Choroid plexus epithelial cell (primary cell): ENCODE results near the gene KIF13A.
A peak's percentile ranks its signal among the peaks of the same experiment; 100 is the strongest.

ENCODE experiments used
- DNase-seq: peaks from one replicate; pipeline ENCODE4 v3.0.0-alpha.2; 2010; ENCODE audit warnings: low read depth
- H3K4me3 ChIP-seq: 2 replicates; pipeline ENCODE4 v1.5.1; 2011; ENCODE audit warnings: low read depth, mild to moderate bottlenecking, control low read depth, low read length, moderate library complexity
- CTCF ChIP-seq: conservative IDR thresholded peaks from 2 replicates; pipeline ENCODE4 v1.5.1; 2011; ENCODE audit warnings: low read depth, mild to moderate bottlenecking, control low read depth, inconsistent platforms, low read length, moderate library complexity

KIF13A gene

GRCh38 chr6:17730078-17730704, 257.2 kb downstream of the KIF13A start:
- H3K4me3 ChIP-seq = no peak overlapping the region
- no peak for DNase-seq
- TF ChIP-seq CTCF = no peak

- no peak for TF ChIP-seq CTCF
- no peak overlapping the region for H3K4me3 ChIP-seq
- DNase-seq = no peak
These were observed 258.0 kb downstream of the KIF13A start for GRCh38 chr6:17729223-17730077.

GRCh38 chr6:17728551-17729222, 258.7 kb downstream of the KIF13A start:
- TF ChIP-seq CTCF = no peak
- DNase-seq = no peak

GRCh38 chr6:17725083-17725482, 262.4 kb downstream of the KIF13A start:
- no peak for TF ChIP-seq CTCF
- peak; percentile 65 for DNase-seq
- no peak overlapping the region for H3K4me3 ChIP-seq

More at GRCh38 chr6:17728551-17729222, 258.7 kb downstream of the KIF13A start:
- H3K4me3 ChIP-seq = no peak overlapping the region

GRCh38 chr6:17724341-17724740, 263.1 kb downstream of the KIF13A start:
- TF ChIP-seq CTCF = no peak
- H3K4me3 ChIP-seq = no peak overlapping the region
- DNase-seq = no peak

- no peak for TF ChIP-seq CTCF
- no peak overlapping the region for H3K4me3 ChIP-seq
- no peak for DNase-seq
These were observed 265.8 kb downstream of the KIF13A start for GRCh38 chr6:17721671-17722070.
